ENCODE data around the gene SSRP1.
"Not testable (repeated sequence)": the region's sequence is repeated elsewhere in the genome, so short reads cannot be mapped to it uniquely, and the experiment has no call there.

SSRP1 gene

GRCh38 chr11:57335343-57336110 lies at the start of gene SSRP1:
TSS of gene SSRP1 (minus strand) at chr11:57335892. CDS start at chr11:57335121, 771 bp downstream.
- DNase-seq = peak; percentile 89

- DNase-seq = no peak
Observed at GRCh38 chr11:57380975-57381374, 45.3 kb upstream of the SSRP1 start, which contains the start of gene PRG3. TSS of gene PRG3 (minus strand) at chr11:57381150. CDS start at chr11:57380708, 442 bp downstream.

- DNase-seq = no peak
Observed at GRCh38 chr11:57379732-57380131, 44.0 kb upstream of the SSRP1 start.

GRCh38 chr11:57378186-57378585 lies 42.5 kb upstream of the SSRP1 start:
- DNase-seq = no peak

GRCh38 chr11:57377107-57377506 lies 41.4 kb upstream of the SSRP1 start:
- DNase-seq = no peak

- no peak for DNase-seq
Observed at GRCh38 chr11:57376095-57377090, 40.7 kb upstream of the SSRP1 start.

GRCh38 chr11:57375490-57375889 lies 39.8 kb upstream of the SSRP1 start:
- no peak for DNase-seq

GRCh38 chr11:57374966-57375365 lies 39.3 kb upstream of the SSRP1 start:
- DNase-seq = no peak

GRCh38 chr11:57373146-57373545 lies 37.5 kb upstream of the SSRP1 start:
- no peak for DNase-seq

GRCh38 chr11:57370941-57371340 lies 35.2 kb upstream of the SSRP1 start:
- no peak for DNase-seq

GRCh38 chr11:57370251-57370650 lies 34.6 kb upstream of the SSRP1 start:
- no peak for DNase-seq

- DNase-seq = no peak
Observed at GRCh38 chr11:57368845-57369232, 33.1 kb upstream of the SSRP1 start.

- no peak for DNase-seq
Observed at GRCh38 chr11:57368106-57368844, 32.6 kb upstream of the SSRP1 start.

GRCh38 chr11:57364851-57365660 lies 29.4 kb upstream of the SSRP1 start:
- DNase-seq = no peak

- no peak for DNase-seq
Observed at GRCh38 chr11:57363131-57364080, 27.7 kb upstream of the SSRP1 start.

GRCh38 chr11:57361926-57362325 lies 26.2 kb upstream of the SSRP1 start:
- DNase-seq = no peak

- not testable (repeated sequence) for DNase-seq
Observed at GRCh38 chr11:57361420-57361819, 25.7 kb upstream of the SSRP1 start.

GRCh38 chr11:57360991-57361390 lies 25.3 kb upstream of the SSRP1 start:
- DNase-seq = no peak

GRCh38 chr11:57359896-57360690 lies 24.4 kb upstream of the SSRP1 start:
- no peak for DNase-seq

- no peak for DNase-seq
Observed at GRCh38 chr11:57359396-57359795, 23.7 kb upstream of the SSRP1 start.
